Purkinje cell (primary cell): ENCODE measurements around the gene TBXT. TPM values are rescaled to one million over a fixed set of nuclear protein-coding genes. Genes with fewer than 3 reads are reported as not detected.

Experiments used
- polyA plus RNA-seq: library from polyadenylated mRNA; unstranded; fragments of >200 nt; fragmentation: Nextera tagmentation; gene quantifications from 2 replicates; pipeline ENCODE4 v1.2.1, GENCODE V29; 2014

The TBXT gene
- polyA plus RNA-seq: not detected in 2 replicates

GRCh38 chr6:166167801-166168615, at the start of gene TBXT:
TBXT (minus strand) TSS chr6:166167851; CDS start chr6:166167591, 260 bp downstream.

Other genes starting within 250 kb of the TBXT start
- 0.15 and 0.26 TPM in 2 replicates for gene PRR18, start 140.5 kb upstream of the TBXT start, polyA plus RNA-seq
- 41.4 and 46.2 TPM in 2 replicates for gene SFT2D1, start 174.7 kb upstream of the TBXT start, polyA plus RNA-seq
- 444 and 523 TPM in 2 replicates for gene MPC1, start 215.1 kb upstream of the TBXT start, polyA plus RNA-seq